GM19043 (cell line): ENCODE data around the gene MAP3K19.
"Not testable (repeated sequence)": the region's sequence is repeated elsewhere in the genome, so short reads cannot be mapped to it uniquely, and the experiment has no call there.

Experiments used
- ATAC-seq: cut with Tn5 transposase; IDR thresholded peaks from one replicate; pipeline ENCODE4 v1.9.1; 2021; ENCODE audit warnings: low read depth; ENCODE audit not compliant: unreplicated experiment

Gene MAP3K19

GRCh38 chr2:135052042-135052876, 5.0 kb upstream of the MAP3K19 start, which contains the start of gene RAB3GAP1:
Gene RAB3GAP1, plus strand, starts transcription at chr2:135052292. Its CDS starts 16 bp downstream, at chr2:135052308.
- peak; percentile 75 for ATAC-seq

DNA sequence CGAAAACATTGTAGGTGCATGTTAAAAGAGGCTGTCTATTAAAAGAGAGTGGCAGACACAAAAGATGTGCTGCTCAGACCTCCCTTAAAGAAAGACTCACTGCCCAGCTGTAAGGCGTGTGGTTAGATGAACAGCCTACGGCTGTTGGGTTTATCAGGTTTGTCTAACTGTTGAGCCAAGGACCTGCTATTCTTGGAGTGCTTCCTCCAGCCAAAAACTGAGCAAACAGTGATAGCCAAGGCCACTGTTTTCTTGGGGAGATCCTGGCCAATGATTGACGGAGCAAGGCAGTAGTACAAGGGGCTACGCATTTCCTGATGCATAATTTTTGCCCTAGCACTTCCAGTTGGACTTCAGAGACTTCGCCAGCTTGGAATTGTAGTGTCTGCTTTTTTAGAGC, 3.4 kb upstream of the MAP3K19 start:
- ATAC-seq: no peak

GRCh38 chr2:135050132-135050531, 2.9 kb upstream of the MAP3K19 start:
- no peak for ATAC-seq

- ATAC-seq: no peak
These were observed 875 bp upstream of the MAP3K19 start for GRCh38 chr2:135048122-135048521.

GRCh38 chr2:135043345-135043744, 3.9 kb downstream of the MAP3K19 start:
- no peak for ATAC-seq

DNA sequence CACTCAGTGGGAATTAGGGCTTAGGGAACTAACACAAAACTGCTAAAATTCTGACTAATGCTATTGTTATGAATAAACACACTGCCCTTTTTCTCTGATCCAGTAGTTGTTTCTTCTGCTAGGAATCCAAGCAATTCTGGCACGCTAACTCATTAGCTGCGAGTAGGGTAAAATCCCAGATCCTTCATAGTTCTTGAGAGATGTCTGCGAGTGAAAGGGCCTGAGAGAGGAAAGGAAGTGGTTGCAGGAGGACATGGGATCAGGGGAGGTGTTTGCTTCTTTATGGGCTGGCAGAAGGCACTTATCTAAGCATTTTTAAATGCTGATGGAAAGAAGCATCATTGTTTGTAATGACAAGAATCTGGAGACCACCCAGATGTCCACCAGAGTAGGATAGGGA, 9.4 kb downstream of the MAP3K19 start:
- no peak for ATAC-seq

- ATAC-seq: not testable (repeated sequence)
These were observed 14.0 kb downstream of the MAP3K19 start for GRCh38 chr2:135033216-135033615.

DNA sequence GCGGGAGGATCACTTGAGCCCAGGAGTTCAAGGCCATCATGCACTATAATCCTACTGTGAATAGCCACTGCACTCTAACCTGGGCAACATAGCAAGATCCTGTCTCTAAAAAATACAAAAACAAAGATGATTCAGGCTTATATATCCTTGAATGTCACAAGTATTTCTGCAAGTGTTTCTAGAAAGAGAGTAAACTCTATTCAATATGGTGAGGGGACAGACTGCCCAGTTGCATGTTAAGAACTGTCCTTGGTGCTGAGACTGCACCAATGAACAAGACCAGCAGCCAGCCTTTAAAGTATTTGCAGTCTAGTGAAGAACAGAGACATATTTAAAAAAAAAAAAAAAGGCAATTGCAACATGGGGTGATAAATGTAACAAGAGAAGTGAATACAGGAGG, 16.4 kb downstream of the MAP3K19 start:
- ATAC-seq: no peak

DNA sequence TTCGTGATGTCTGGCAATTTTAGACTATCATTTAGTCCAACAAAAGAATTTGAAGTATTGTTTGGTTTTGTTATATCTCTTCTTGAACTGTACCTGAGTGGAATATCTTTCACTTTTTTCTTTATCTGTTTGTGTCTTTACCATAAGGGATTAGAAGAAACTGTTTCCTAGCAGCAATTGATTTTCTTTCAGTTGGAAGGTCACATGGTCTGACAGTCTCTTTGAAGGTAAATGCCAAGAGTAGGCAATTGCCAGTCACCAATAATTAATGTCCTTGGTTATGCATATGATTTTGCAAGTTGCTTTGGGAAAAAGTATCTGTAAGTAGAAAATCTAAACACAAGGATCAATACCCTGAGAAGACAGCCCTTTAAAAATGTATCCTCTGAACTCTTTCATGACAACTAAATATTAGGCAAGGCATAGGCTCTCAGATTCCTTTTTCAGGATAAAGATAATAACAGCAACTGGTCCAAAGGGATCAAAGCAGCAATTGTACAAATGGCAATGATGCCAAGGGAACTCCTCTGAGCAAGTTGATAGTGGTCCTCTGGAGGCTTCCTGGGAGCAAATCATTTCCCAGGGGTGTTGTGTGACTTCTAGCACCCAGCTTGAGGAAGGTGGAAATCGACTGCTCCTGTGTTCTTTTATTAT, 17.6 kb downstream of the MAP3K19 start:
- ATAC-seq: no peak

DNA sequence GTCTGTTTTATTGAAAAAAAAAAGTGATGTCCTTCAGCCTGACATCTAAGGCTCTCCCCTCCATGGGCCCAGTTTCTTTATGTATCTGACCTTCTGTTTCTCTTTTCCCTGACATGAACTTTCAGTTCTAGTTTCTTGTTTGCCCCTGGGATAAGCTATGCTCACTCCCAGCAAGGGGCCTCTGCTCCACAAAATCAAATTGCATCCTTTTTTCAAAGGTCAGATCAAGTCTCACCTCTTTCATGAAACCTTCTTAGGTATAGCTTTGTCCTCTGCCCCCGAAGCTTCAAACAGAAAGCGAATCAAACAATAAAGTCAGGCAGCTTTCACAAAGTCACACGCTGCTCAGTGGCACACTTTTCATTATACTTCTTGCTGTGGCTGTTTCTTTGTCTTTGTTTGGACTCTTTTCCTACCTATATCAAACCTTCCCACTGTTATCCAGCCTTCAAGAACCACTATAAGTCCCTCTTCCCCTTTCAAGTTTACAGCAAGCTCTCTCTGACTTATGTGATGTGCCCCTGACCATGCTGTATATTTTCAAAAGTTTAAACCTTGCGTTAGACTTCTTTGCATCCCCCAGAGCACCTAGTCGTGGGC, 23.3 kb downstream of the MAP3K19 start:
- no peak for ATAC-seq

GRCh38 chr2:135022952-135023880, 24.0 kb downstream of the MAP3K19 start:
- ATAC-seq: no peak

DNA sequence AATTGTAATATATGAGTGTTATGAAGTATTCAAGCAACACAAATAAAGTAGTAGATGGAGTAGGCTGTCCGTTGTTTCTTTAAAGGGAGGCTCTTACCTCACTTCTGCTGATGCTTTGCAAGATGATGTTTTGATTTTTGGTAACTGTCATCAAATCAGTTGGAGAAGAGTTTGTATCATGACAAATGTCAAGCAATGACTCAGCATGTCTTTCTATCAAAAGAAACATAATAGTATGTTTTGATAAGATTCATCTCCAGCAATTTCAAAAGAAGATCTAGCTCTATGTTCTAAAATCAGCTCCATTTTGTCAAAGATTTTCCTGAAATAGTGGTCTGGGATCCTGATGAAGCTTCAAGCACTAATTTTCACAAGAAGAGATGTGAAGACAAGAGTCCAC, 25.6 kb downstream of the MAP3K19 start:
- no peak for ATAC-seq

GRCh38 chr2:135011633-135012032, 35.6 kb downstream of the MAP3K19 start:
- ATAC-seq: no peak

GRCh38 chr2:135010200-135010942, 36.9 kb downstream of the MAP3K19 start:
- no peak for ATAC-seq

- ATAC-seq: no peak
These were observed 37.9 kb downstream of the MAP3K19 start for GRCh38 chr2:135009339-135009738.

DNA sequence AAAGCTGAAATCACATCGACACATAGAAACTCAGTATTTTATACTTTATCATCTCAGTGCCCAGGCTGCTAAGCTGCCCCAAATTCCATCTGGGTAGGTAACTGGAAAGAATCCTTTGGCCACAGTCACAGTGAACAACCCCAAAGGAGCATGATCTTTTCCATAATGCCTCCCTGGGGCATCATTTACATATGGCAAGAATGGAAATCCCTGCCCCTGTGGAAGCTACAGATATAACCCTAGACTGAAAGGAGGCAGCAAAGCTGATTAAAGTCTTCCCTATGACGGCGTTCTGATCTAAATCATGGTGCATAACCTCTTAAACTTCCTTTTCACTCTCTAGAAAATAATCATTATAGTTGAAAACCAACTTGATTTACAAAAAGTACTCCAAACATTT, 41.5 kb downstream of the MAP3K19 start:
- ATAC-seq: no peak

- peak; percentile 92 for ATAC-seq
These were observed 43.1 kb downstream of the MAP3K19 start for GRCh38 chr2:135004005-135004746.

DNA sequence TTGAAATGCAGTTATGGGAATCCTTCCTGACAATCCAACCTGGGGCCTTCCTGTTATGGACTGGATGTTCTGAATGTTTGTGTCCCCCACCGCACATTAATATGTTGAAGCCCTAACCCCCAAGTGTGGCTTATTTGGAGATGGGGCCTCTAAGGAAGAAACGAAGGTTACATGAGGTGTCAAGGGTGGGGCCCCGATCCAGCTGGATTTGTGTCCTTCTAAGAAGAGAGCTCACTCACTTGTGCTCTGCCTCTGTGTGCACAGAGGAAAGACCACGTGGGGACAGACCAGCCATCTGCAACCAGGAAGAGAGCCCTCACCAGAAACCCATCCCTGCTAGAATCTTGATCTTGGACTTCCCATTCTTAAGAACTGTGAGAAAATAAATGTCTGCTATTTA, 44.4 kb downstream of the MAP3K19 start:
- ATAC-seq: no peak

DNA sequence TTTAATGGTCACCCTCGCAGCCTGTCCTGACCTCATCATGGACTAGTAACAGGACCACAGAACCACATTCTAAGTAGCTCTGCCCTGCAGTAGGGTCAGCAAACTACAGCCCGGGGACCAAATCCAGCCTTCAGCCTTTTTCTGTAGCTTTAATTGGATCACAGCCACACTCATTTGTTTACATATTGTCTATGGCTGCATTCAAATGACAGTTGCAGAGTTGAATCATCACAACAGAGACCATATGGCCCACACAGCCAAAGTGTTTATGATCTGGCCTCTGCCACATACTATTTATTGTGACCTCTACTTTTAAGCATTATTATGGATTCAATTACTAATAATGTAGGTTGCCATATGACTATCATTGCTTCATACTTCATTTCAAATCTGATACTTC, 47.7 kb downstream of the MAP3K19 start:
- no peak for ATAC-seq
